HL-60 (cell line): ENCODE measurements around the gene RGS7.

Experiments used
- GABPA ChIP-seq: IDR thresholded peaks from 2 replicates; pipeline ENCODE4 v1.6.1; 2012; ENCODE audit warnings: low read depth
- TF ChIP-seq, protein P1 (sequence below): IDR thresholded peaks from one replicate; pipeline ENCODE4 v1.5.1; 2011; ENCODE audit warnings: low read length, control low read depth, inconsistent platforms; ENCODE audit not compliant: insufficient read depth

GRCh38 chr1:241286486-241286885, 70.5 kb downstream of the RGS7 start:
- TF ChIP-seq, protein P1, sequence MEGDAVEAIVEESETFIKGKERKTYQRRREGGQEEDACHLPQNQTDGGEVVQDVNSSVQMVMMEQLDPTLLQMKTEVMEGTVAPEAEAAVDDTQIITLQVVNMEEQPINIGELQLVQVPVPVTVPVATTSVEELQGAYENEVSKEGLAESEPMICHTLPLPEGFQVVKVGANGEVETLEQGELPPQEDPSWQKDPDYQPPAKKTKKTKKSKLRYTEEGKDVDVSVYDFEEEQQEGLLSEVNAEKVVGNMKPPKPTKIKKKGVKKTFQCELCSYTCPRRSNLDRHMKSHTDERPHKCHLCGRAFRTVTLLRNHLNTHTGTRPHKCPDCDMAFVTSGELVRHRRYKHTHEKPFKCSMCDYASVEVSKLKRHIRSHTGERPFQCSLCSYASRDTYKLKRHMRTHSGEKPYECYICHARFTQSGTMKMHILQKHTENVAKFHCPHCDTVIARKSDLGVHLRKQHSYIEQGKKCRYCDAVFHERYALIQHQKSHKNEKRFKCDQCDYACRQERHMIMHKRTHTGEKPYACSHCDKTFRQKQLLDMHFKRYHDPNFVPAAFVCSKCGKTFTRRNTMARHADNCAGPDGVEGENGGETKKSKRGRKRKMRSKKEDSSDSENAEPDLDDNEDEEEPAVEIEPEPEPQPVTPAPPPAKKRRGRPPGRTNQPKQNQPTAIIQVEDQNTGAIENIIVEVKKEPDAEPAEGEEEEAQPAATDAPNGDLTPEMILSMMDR: no peak
- TF ChIP-seq GABPA: no peak
